Left lobe of liver (tissue), 2 donors: Measurements from ENCODE around the gene NUDT14. TPM values are rescaled to one million over a fixed set of nuclear protein-coding genes. Genes with fewer than 3 reads are reported as not detected.
A peak's percentile ranks its signal among the peaks of the same experiment; 100 is the strongest.

Experiments
- ATAC-seq: fragments of 200-7000 bp; cut with Tn5 transposase; one replicate; pipeline ENCODE4 v1.9.1; 2020; ENCODE audit warnings: mild to moderate bottlenecking, moderate library complexity
- DNase-seq: peaks from one replicate; pipeline ENCODE4 v3.0.0-alpha.2; 2020; ENCODE audit warnings: low spot score
- total RNA-seq: library from RNA; stranded (reverse); gene quantifications from one replicate; pipeline ENCODE4 v1.2.1, GENCODE V29; 2021
- donor health status: DM: no; HTN: no; CAD: no; lungs with moderate emphysema.
- donor health status: DM: no; HTN: yes; CAD: no.

The NUDT14 gene
- total RNA-seq, 1 donor from 2014 or later = 11.5 TPM

- ATAC-seq (no peak), DNase-seq (no peak)
These were observed 19.0 kb upstream of the NUDT14 start for GRCh38 chr14:105200074-105200473.

- ATAC-seq (peak; percentile 4), DNase-seq (no peak)
These were observed 18.0 kb upstream of the NUDT14 start for GRCh38 chr14:105199093-105199492.

GRCh38 chr14:105198588-105198987 lies 17.5 kb upstream of the NUDT14 start:
- ATAC-seq (no peak), DNase-seq (no peak)

- peak; percentile 6 for ATAC-seq
- no peak for DNase-seq
These were observed 16.1 kb upstream of the NUDT14 start for GRCh38 chr14:105197211-105197641.

- no peak for DNase-seq
- ATAC-seq = peak; percentile 35
These were observed 15.3 kb upstream of the NUDT14 start for GRCh38 chr14:105196265-105196960.

GRCh38 chr14:105195522-105196264 lies 14.6 kb upstream of the NUDT14 start:
- DNase-seq (no peak), ATAC-seq (no peak)

- no peak for DNase-seq
- ATAC-seq = no peak
These were observed 13.9 kb upstream of the NUDT14 start for GRCh38 chr14:105195051-105195450.

- no peak for DNase-seq
- no peak for ATAC-seq
These were observed 13.0 kb upstream of the NUDT14 start for GRCh38 chr14:105193916-105194782.

GRCh38 chr14:105192866-105193731 lies 12.0 kb upstream of the NUDT14 start:
- no peak for ATAC-seq
- no peak for DNase-seq

- no peak for DNase-seq
- peak; percentile 22 for ATAC-seq
These were observed 6.9 kb upstream of the NUDT14 start for GRCh38 chr14:105187935-105188524.

GRCh38 chr14:105187116-105187515 lies 6.0 kb upstream of the NUDT14 start:
- ATAC-seq (no peak), DNase-seq (no peak)

GRCh38 chr14:105185973-105186372 lies 4.9 kb upstream of the NUDT14 start:
- no peak for DNase-seq
- no peak for ATAC-seq

- ATAC-seq (no peak), DNase-seq (no peak)
These were observed 3.9 kb upstream of the NUDT14 start for GRCh38 chr14:105185001-105185400.

- DNase-seq (no peak), ATAC-seq (no peak)
These were observed 3.3 kb upstream of the NUDT14 start for GRCh38 chr14:105184461-105184860.

- ATAC-seq (no peak), DNase-seq (no peak)
These were observed 1.3 kb upstream of the NUDT14 start for GRCh38 chr14:105182296-105183020.

GRCh38 chr14:105181549-105182295 lies 610 bp upstream of the NUDT14 start:
- DNase-seq = no peak
- ATAC-seq = no peak

GRCh38 chr14:105179191-105179590 lies 1.9 kb downstream of the NUDT14 start:
- ATAC-seq = no peak

GRCh38 chr14:105178868-105179140 lies 2.3 kb downstream of the NUDT14 start:
- DNase-seq (no peak), ATAC-seq (no peak)

More at GRCh38 chr14:105179191-105179590, 1.9 kb downstream of the NUDT14 start:
- no peak for DNase-seq
